COLO668 (cell line): ENCODE results near the gene RTN4RL1.

ENCODE experiments used
- DNase-seq: peaks from one replicate; lab custom pipeline; 2025; ENCODE audit not compliant: unreplicated experiment; lab: John Stamatoyannopoulos, UW

Gene RTN4RL1

GRCh38 chr17:1979182-1979985 lies 45.8 kb downstream of the RTN4RL1 start:
- no peak for DNase-seq

GRCh38 chr17:1978396-1978949 lies 46.7 kb downstream of the RTN4RL1 start:
- no peak for DNase-seq

- peak; percentile 67 for DNase-seq
These were observed 47.3 kb downstream of the RTN4RL1 start for GRCh38 chr17:1977583-1978395.

GRCh38 chr17:1976683-1977064 lies 48.5 kb downstream of the RTN4RL1 start:
- no peak for DNase-seq

GRCh38 chr17:1976000-1976682 lies 49.0 kb downstream of the RTN4RL1 start:
- DNase-seq: no peak

GRCh38 chr17:1975573-1975972 lies 49.6 kb downstream of the RTN4RL1 start:
- no peak for DNase-seq

- peak; percentile 6 for DNase-seq
These were observed 52.5 kb downstream of the RTN4RL1 start for GRCh38 chr17:1972487-1973160.

- DNase-seq: no peak
These were observed 54.2 kb downstream of the RTN4RL1 start for GRCh38 chr17:1970843-1971384.

GRCh38 chr17:1969712-1970111 lies 55.4 kb downstream of the RTN4RL1 start:
- no peak for DNase-seq

- DNase-seq: peak; percentile 25
These were observed 57.9 kb downstream of the RTN4RL1 start for GRCh38 chr17:1967213-1967612.

- DNase-seq: no peak
These were observed 58.7 kb downstream of the RTN4RL1 start for GRCh38 chr17:1966274-1967086.

GRCh38 chr17:1965556-1966273 lies 59.4 kb downstream of the RTN4RL1 start:
- DNase-seq: no peak

- no peak for DNase-seq
These were observed 61.9 kb downstream of the RTN4RL1 start for GRCh38 chr17:1963250-1963649.

GRCh38 chr17:1961189-1961588 lies 63.9 kb downstream of the RTN4RL1 start:
- DNase-seq: no peak

- DNase-seq: no peak
These were observed 64.6 kb downstream of the RTN4RL1 start for GRCh38 chr17:1960545-1960912.

- DNase-seq: no peak
These were observed 65.1 kb downstream of the RTN4RL1 start for GRCh38 chr17:1959871-1960544.

- DNase-seq: peak; percentile 43
These were observed 66.8 kb downstream of the RTN4RL1 start for GRCh38 chr17:1958134-1958881.

GRCh38 chr17:1957037-1957436 lies 68.1 kb downstream of the RTN4RL1 start:
- no peak for DNase-seq
